Raji (cell line): ENCODE results near the gene RCOR3.

ENCODE experiments used
- POLR2A ChIP-seq: IDR thresholded peaks from 2 replicates; pipeline ENCODE4 v1.6.1; 2011; ENCODE audit warnings: low read depth, low read length, control low read depth; ENCODE audit not compliant: insufficient read depth

The RCOR3 gene

DNA sequence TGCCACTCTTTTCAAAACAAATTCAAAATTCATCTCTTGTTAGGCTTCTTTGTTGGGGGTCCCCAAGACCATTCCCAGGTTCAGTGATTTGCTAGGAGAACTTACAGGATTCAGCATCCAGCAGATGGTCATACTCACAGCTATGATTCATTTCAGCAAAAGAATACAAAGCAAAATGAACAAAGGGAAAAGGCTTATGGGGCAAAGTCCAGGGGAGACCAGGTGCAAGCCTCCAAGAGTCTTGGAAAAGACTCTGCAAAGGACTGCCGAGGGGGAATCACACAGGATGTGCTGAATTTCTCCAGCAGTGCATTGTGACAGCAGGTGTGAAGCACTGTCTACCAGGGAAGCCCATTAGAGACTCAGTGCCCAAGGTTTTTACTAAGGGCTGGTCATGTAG lies 74.7 kb downstream of the RCOR3 start:
- TF ChIP-seq POLR2A, result no peak

DNA sequence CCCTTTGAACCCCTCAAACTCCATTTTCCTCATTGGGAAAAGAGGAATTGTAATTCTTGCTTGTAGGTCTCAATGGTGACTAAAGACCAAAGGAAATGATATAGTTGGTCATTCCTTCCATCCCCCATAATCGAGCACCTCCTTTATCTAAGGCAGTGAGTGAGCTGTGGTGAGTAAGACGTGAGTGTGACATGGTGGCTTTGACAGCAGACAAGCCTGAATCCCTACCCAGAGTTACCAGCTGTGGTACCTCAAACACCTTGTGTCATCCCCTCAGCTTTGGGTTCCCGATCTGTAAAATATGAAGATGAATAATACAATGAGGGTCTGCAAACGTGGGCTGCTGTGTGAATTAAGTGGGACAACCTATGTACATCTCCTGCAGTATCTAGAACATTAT lies 75.8 kb downstream of the RCOR3 start:
- no peak for TF ChIP-seq POLR2A

DNA sequence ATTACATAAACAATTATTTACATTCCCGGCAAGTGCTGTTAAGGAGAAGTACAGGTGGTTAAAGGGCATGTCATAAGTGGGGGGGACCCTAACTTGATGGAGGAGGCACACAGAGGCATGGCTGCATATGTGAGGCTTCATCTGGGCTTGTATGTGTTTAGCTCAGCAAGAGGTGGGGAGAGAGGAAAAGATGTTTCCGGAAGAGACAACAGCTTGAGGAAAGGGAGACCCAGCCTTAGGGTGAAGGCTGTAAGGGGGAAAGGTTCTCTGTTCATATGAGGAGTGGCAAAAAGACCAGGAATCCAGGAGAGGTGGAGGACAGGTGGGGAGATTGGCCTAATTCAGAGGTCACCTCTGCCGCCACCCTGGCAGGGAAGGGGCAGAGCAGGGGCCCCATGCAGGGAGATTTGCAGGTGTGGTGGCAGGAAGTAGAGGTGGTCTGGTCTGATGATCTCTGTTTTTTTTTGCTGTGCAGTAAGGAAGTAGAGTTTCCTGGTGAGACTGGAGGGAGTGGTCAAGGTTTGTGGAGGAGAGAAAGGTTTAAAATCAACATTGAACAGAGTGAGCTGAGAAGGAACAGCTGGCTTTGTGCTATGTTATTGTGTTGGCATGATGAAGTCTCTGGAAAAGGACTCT lies 76.5 kb downstream of the RCOR3 start:
- TF ChIP-seq POLR2A, result 0 out of 2 replicates have a peak, but pooled peaks have one; percentile 14

DNA sequence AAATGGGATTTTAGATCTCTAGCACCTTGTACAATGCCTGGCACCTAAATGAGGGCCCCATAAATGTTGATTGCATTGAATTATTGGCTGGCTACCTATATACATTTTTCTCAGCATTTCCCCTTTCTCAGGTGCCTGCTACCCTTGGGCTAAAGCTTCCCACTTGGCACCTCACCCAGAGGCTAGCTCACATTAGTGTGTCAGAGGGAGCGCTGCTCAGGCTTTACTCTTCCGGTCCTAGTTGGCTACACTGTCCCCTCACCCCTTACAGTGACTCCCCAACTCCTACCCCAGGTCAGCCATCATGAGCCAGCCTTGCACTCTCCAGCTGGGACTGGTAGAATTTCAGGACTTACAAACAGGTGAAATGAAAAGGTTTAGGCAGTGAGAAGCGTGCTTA lies 77.0 kb downstream of the RCOR3 start:
- no peak for TF ChIP-seq POLR2A

DNA sequence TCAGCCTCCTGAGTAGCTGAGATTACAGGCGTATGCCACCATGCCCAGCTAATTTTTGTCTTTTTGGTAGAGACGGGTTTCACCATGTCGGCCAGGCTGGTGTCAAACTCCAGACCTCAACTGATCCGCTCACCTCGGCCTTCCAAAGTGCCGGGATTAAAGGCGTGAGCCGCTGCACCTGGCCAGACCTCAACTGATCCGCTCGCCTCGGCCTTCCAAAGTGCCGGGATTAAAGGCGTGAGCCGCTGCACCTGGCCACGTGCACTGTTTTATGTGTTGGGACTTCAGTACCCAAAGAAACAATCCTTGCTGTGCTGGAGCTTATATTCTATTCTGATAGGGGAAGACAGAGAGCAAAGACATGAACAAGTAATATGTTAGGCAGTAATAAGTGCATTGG lies 77.6 kb downstream of the RCOR3 start:
- TF ChIP-seq POLR2A, result no peak

DNA sequence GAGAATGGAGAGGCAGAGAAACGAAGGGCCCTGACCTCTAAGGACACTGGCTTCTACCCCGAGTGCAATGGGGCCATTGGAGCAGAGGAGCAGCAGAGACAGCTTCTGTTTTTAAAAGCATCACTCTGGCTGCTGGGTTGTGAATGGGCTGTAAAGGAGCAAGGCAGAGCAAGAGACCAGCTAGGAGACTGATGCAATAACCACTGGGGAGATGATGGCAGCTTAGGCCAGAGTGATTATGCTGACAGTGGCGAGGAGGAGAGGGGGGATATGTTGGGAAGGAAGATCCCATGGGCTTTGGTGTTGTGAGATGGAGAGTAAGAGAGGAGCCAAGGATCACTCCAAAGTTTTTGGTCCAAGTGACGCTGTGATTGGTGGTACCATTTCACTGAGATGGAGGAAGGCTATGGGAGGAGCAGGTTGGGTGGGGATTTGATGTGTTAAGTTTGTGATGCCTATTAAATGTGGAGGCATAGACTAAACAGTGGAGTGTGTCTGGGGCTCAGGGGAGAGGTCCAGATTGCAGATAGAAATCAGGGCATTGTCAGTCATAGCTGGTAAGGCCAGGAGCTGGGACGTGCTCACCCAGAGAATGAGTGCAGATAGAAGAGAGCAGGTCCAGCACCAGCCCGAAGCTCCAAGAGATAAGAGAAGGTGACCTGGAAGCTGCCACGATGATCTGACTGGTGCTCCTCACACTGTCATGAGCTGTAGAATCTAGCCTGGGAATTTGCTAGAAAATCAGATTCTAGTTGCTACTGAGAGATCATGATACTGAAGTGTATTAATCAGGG lies 78.5 kb downstream of the RCOR3 start:
- no peak for TF ChIP-seq POLR2A

DNA sequence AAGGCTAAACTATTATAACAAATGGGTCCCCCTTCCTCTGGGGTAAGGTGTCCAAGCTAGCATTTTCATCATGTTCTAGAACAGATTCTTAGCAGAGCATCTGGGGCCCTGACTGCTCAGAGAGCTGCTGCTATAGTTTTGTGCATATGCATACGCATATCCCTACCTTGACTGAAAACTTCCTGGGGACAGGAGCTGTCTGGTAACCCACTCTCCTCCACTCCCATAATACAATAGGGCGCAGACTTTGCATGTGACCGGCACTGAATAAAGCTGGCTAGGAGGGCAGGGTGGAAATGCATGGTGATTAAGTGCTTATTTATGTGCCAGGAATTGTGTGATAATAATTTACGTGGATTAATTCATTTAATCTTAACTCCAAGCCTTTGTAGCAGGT lies 79.1 kb downstream of the RCOR3 start:
- TF ChIP-seq POLR2A, result no peak

DNA sequence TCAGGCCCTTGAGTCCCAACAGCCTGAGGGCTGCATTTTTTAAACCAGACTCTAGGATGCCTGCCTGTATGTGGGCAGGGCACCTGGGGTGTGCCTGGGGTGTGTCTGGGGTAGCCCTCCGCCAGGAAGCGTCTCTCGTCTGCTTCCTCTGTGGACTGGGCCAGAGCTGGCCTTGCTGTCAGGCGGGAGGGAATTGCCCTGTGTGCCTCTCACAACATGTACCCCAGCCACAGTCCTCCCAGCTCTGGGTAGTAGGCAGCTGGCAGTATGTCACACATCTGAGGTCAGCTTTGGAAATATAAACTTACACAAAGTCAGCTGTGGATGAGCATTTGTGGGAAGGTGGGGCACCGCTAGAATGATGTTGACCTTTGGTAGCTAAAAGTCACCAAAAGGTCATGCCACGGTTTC lies 80.5 kb downstream of the RCOR3 start:
- no peak for TF ChIP-seq POLR2A

DNA sequence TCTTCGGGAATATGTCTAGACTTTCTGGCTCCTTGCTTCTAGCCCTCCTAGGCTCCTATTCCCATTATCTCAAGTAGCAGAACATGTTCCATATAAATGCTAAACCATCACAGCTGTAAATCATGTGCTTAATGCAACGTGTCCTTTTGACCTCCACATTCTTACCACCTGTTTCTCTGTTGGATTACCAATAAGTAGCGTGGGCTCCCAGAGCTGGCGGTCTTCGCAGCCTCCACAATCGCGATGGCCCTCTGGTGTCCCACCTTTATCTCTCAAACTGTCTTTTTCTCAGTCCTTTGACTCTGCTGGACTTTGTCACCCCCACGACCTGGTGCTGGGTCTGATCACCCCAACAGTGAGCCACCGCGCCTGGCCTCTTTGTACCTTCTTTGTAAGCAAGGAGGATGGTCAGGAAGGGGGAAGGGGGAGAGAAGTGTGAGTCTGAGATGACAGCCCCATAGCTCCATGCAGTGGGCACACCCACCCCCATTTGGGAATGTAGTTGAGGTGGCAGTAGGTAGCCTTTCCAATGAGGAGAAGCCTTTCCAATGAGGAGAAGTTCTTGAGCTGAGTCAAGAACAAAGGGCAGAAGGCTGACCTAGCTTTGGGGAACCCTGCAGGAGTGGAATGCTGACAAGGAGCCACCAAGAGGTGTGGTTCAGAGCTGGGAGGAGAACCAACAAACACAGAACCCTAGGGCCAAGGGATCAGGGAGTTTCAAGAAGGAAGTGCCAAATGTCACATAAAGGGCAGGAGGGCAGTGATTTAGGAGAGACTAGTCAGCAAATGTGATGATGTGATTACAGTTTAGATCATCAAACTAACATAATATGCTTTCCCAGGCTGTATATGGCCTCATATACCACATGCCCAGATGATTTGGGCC lies 81.7 kb downstream of the RCOR3 start:
- no peak for TF ChIP-seq POLR2A

DNA sequence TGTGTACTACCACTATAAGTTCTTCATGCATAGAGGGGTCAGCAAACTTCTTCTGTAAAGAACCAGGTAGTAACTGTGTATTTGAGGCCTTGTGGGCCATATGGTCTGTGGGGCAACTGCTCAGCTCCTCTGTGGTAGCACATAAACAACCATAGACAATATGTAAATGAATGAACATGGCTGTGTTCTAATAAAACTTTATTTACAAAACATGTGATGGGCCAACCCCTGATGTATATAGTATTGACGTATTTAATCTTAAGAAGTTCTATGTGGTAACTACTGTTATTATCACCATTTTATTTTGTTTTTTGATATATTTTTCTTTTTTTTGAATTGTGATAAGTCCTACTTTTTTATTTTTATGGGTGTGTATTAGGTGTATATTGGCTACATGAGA lies 82.8 kb downstream of the RCOR3 start:
- no peak for TF ChIP-seq POLR2A

DNA sequence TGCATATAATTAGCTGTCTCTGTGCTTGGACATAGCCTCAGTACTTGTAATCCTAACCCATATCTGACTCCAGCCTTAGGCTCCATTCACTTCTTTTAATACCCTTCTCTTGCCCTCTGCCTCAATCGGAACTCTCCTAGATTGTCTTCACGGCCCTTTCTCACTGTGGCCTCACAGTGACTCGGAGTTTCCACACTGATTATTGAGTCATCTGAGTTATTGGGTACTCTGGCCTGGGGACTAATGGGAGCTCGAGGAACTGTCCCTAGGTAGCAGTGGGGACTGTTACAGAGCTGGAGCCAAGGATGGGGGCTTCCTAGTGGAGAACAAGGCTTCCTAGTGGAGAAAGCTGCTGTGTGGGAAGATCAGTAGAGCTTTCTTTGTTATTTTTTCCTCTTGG lies 84.4 kb downstream of the RCOR3 start:
- no peak for TF ChIP-seq POLR2A

DNA sequence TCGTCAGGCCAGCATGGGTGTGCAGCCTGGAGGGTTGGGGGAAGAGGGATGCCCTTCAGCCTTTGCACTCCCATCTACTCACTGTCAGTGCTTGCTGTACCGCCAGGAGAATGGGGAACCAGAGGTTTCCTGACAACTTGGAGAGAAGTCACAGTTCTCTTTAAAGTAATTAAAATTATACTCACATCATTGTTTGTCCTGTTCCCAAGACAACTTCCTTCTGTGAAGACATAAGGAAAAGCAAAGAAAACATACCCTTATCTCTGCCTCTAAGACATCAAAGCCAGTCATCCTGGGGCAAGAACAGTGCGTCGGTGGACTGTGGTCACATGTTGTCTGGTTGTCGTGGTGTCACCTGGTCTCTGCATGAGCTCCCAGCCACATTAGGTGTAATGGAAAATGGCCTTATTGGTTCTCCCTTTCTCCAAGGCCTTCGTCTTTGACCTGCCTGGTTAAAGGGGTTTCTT lies 85.0 kb downstream of the RCOR3 start:
- no peak for TF ChIP-seq POLR2A

DNA sequence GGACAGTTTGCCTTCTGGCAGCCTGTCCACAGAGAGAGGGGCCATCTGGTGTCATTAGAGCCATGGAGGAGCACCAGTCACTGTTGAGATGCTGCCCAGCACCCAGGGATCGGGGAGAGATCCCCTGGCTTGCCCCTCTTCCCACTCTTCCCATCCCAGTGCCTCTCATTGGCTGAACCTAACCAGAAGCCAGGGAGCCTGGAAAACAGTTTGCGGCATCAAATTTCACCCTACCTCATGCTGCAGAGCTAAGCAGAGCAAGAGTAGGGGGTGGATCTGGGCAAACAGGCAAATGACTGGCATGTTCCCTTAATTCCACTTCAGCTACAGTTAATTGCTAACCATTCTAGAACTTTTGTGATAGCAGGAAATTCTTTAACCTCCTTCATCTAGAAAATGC lies 86.6 kb downstream of the RCOR3 start:
- no peak for TF ChIP-seq POLR2A

DNA sequence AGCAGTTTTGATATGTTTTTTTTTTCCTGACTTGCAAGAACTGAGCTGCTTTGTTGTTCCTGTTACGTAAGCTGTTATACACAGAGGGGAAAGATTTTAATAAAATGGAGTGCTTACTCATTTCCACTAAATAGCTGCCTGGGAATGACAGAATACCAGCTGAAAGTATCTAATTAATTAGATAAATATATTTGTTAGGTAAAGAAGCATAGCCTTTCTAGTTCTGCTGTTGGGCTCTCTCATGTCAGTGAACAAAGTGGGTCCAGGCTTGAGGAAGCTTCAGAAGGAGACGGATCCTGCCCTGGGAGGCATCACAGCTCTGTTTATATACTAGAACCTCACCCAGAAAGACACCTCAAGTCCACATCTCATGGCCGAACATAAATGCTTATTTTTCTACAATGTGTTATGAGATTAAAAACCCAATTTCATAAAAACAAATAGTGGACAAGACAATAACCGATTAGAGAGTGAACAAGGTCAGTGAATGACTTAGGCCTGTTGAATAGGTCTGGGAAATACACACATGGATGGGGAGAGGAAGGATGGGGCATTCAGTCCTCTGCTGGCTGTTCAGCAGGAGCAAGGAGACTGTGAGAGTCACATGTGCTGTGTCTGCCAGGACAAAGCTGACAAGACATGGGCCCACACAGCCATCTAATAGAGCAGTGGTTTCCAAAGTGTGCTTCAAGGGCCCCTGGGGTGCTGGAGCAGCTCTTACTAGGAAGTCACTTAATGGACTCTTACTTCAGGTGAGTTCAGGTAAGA lies 88.1 kb downstream of the RCOR3 start:
- no peak for TF ChIP-seq POLR2A

DNA sequence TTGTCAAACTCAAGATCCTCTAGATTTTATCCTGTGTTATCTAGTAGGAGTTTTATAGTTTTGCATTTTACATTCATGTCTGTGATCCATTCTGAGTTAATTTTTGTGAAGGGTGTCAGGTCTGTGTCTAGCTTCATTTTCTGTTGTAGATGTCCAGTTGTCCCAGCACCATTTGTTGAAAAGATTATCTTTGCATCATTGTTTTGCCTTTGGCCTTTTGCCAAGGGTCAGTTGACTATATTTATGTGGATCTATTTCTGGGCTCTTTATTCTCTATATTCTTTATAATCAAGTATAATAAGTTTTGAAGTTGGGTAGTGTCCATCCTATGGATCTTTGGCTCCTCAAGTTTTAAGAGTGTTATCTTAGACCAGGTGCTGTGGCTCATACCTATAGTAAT lies 89.4 kb downstream of the RCOR3 start:
- TF ChIP-seq POLR2A, result no peak
